GM21786 (cell line): Measurements from ENCODE around the gene NBEA.

Experiments used
- ATAC-seq: cut with Tn5 transposase; IDR thresholded peaks from one replicate; pipeline ENCODE4 v1.9.1; 2021; ENCODE audit not compliant: unreplicated experiment

Gene NBEA

GRCh38 chr13:35720690-35721554 is 778.9 kb downstream of the NBEA start:
- ATAC-seq = peak; percentile 54
